HCT116 (cell line): ENCODE data around the gene HERC2. TPM values are rescaled to one million over a fixed set of nuclear protein-coding genes. Genes with fewer than 3 reads are reported as not detected.

Experiments used
- ATAC-seq: fragments of 200-7000 bp; cut with Tn5 transposase; 2 replicates; pipeline ENCODE4 v1.9.1; 2020; ENCODE audit warnings: mild to moderate bottlenecking, moderate library complexity
- BruUV-seq: library from RNA; stranded (reverse); fragments of 400-500 nt; replicated peaks from 2 replicates; lab custom pipeline; 2021; lab: Mats Ljungman, UMichigan
- CTCF ChIA-PET: fragments of 300-600 bp; sonication (Branson Sonifier 250); formaldehyde crosslinking; loops from one replicate; lab custom pipeline; 2021; ENCODE audit warnings: antibody characterized with exemption; lab: Charles Lee
- POLR2A ChIA-PET: fragments of 300-600, 350-600 bp; sonication (Branson Sonifier 250); formaldehyde crosslinking; loops from one replicate; lab custom pipeline; 2021; ENCODE audit warnings: antibody characterized with exemption; lab: Charles Lee
- RAD21 ChIA-PET, 2 experiments: fragments of 300-600 bp; sonication (Branson Sonifier 250); formaldehyde crosslinking; loops; one replicate each; lab custom pipeline; 2023; ENCODE audit warnings: low total read pairs in 2 of 2; ENCODE audit not compliant: uncharacterized antibody in 2 of 2, unreplicated experiment in 2 of 2, low non-redundant PET in 1 of 2; lab: Charles Lee
- DNase-seq: peaks from one replicate; pipeline ENCODE4 v3.0.0-alpha.2; 2010; ENCODE audit warnings: low read depth, low spot score
- H2AFZ ChIP-seq: fragments of 200-600 bp; shearing (Covaris generic), sonication (generic); 2 replicates; pipeline ENCODE4 v1.6.1; 2017; ENCODE audit warnings: low read depth, mixed run types, mixed read lengths, antibody characterized with exemption, low read length; ENCODE audit not compliant: poor library complexity, severe bottlenecking
- H3K27ac ChIP-seq: 2 replicates; pipeline ENCODE4 v1.5.1; 2012; ENCODE audit warnings: low read depth, low read length
- H3K27me3 ChIP-seq: fragments of 200-600 bp; sonication (generic); 2 replicates; pipeline ENCODE4 v1.6.1; 2016; ENCODE audit warnings: mixed run types, low read length, mixed read lengths; ENCODE audit not compliant: insufficient read depth
- H3K36me3 ChIP-seq, 2 experiments: fragments of 200-500 bp in 1 of 2; fragments of 200-600 bp in 1 of 2; sonication (Bioruptor generic) in 1 of 2; sonication (generic) in 1 of 2; 2 replicates each; pipeline versions ENCODE4 v1.5.1 to v1.6.1; 2014 to 2016; ENCODE audit warnings: low read length in 2 of 2, inconsistent platforms in 1 of 2, mixed read lengths in 1 of 2, mixed run types in 1 of 2; ENCODE audit not compliant: insufficient read depth in 2 of 2, control insufficient read depth in 1 of 2
- H3K4me1 ChIP-seq, 2 experiments: fragments of 200-600 bp in 1 of 2; sonication (generic) in 1 of 2; 2 replicates each; pipeline versions ENCODE4 v1.5.1 to v1.6.1; 2012 to 2017; ENCODE audit warnings: low read length in 2 of 2, inconsistent platforms in 1 of 2, mild to moderate bottlenecking in 1 of 2, mixed read lengths in 1 of 2, mixed run types in 1 of 2, moderate library complexity in 1 of 2; ENCODE audit not compliant: insufficient read depth in 2 of 2, control insufficient read depth in 1 of 2
- H3K4me2 ChIP-seq: fragments of 200-600 bp; sonication (generic); 2 replicates; pipeline ENCODE4 v1.6.1; 2017; ENCODE audit warnings: mixed run types, low read length, mixed read lengths
- H3K4me3 ChIP-seq, 2 experiments: fragments of 200-600 bp in 1 of 2; sonication (generic) in 1 of 2; replicated peaks in 1 of 2; 2 replicates each; pipeline ENCODE4 v1.5.1; 2011 to 2016; ENCODE audit warnings: low read length in 2 of 2, control low read depth in 1 of 2, low read depth in 1 of 2, mild to moderate bottlenecking in 1 of 2, mixed read lengths in 1 of 2, mixed run types in 1 of 2
- H3K79me2 ChIP-seq: fragments of 200-600 bp; sonication (generic); 2 replicates; pipeline ENCODE4 v1.6.1; 2017; ENCODE audit warnings: mild to moderate bottlenecking, mixed run types, low read length, moderate library complexity, mixed read lengths; ENCODE audit not compliant: insufficient read depth
- H3K9ac ChIP-seq: fragments of 200-600 bp; sonication (generic); 2 replicates; pipeline ENCODE4 v1.6.1; 2016; ENCODE audit warnings: low read length, mixed read lengths
- H3K9me2 ChIP-seq: fragments of 200-600 bp; sonication (generic), shearing (Covaris generic); 2 replicates; pipeline ENCODE4 v1.6.1; 2017; ENCODE audit warnings: mixed run types, mild to moderate bottlenecking, moderate library complexity; ENCODE audit not compliant: insufficient read depth
- H3K9me3 ChIP-seq, 2 experiments: fragments of 200-500 bp in 1 of 2; fragments of 200-600 bp in 1 of 2; sonication (Bioruptor generic) in 1 of 2; sonication (generic) in 1 of 2; 2 replicates each; pipeline ENCODE4 v1.6.1; 2014 to 2017; ENCODE audit warnings: low read length in 2 of 2, mixed read lengths in 2 of 2, inconsistent platforms in 1 of 2, low read depth in 1 of 2, mild to moderate bottlenecking in 1 of 2, mixed run types in 1 of 2, moderate library complexity in 1 of 2; ENCODE audit not compliant: control insufficient read depth in 1 of 2, insufficient read depth in 1 of 2
- H4K20me1 ChIP-seq: fragments of 200-600 bp; sonication (generic), shearing (Covaris generic); 2 replicates; pipeline ENCODE4 v1.6.1; 2017; ENCODE audit warnings: mixed run types, mild to moderate bottlenecking, moderate library complexity; ENCODE audit not compliant: insufficient read depth
- EGR1 ChIP-seq: IDR thresholded peaks from 2 replicates; pipeline ENCODE4 v1.6.1; 2012; ENCODE audit warnings: low read depth
- JUND ChIP-seq: IDR thresholded peaks from 2 replicates; pipeline ENCODE4 v1.6.1; 2012
- SIN3A ChIP-seq: IDR thresholded peaks from 2 replicates; pipeline ENCODE4 v1.6.1; 2012; ENCODE audit warnings: low read depth
- SRF ChIP-seq: IDR thresholded peaks from 2 replicates; pipeline ENCODE4 v1.6.1; 2012; ENCODE audit warnings: low read depth
- ZBTB33 ChIP-seq: IDR thresholded peaks from 2 replicates; pipeline ENCODE4 v1.6.1; 2011; ENCODE audit warnings: mild to moderate bottlenecking, low read length, moderate library complexity; ENCODE audit not compliant: insufficient replicate concordance; ENCODE audit errors: extremely low read depth
- intact Hi-C: fragments of 100-400 bp; cut with micrococcal nuclease; formaldehyde crosslinking; loops from 2 replicates; pipeline ENCODE4 v1.10.0; 2022
- total RNA-seq: library from RNA; stranded (reverse); gene quantifications from one replicate; pipeline ENCODE4 v1.2.1, GENCODE V29; 2021; ENCODE audit not compliant: unreplicated experiment
- TF ChIP-seq, protein P1 (sequence below), 3 experiments: fragments of 200-600 bp in 1 of 3; sonication (generic) in 1 of 3; IDR thresholded peaks in 2 of 3; conservative IDR thresholded peaks in 1 of 3; 2 replicates each; pipeline ENCODE4 v1.5.1; 2012 to 2017; ENCODE audit warnings: low read depth in 2 of 3, low read length in 2 of 3, antibody characterized with exemption in 1 of 3, borderline replicate concordance in 1 of 3, control low read depth in 1 of 3, mild to moderate bottlenecking in 1 of 3, mixed read lengths in 1 of 3, mixed run types in 1 of 3, moderate library complexity in 1 of 3; ENCODE audit not compliant: insufficient read depth in 1 of 3

HERC2 gene
- total RNA-seq, 1 experiment from 2014 or later = 55.5 TPM

- H3K27ac ChIP-seq = no peak overlapping the region
- H3K4me1 ChIP-seq = no peaks in the 10 kb centered on the region
- ChIA-PET CTCF (no interaction called here), POLR2A (no interaction called here), RAD21 (no interaction called here)
- no TSS peak for BruUV-seq
- intact Hi-C loops = no loop called here
- no peaks in the 10 kb centered on the region for H3K27me3 ChIP-seq
- H3K9me3 ChIP-seq = no peaks in the 10 kb centered on the region
- no peak for DNase-seq
- H3K79me2 ChIP-seq = peaks cover 13% of the 10 kb centered on the region; the same call in 1 of the 2 replicates
- no peak for ATAC-seq
- no peaks in the 10 kb centered on the region for H4K20me1 ChIP-seq
- H3K9ac ChIP-seq = no peak overlapping the region
- H3K36me3 ChIP-seq = peaks cover 8 to 9% of the 10 kb centered on the region in 2 experiments; a peak in 3 of 4 replicates
- no peak overlapping the region for H3K4me2 ChIP-seq
- TF ChIP-seq JUND (no peak), EGR1 (no peak), SRF (no peak), SIN3A (no peak)
- TF ChIP-seq, protein P1, sequence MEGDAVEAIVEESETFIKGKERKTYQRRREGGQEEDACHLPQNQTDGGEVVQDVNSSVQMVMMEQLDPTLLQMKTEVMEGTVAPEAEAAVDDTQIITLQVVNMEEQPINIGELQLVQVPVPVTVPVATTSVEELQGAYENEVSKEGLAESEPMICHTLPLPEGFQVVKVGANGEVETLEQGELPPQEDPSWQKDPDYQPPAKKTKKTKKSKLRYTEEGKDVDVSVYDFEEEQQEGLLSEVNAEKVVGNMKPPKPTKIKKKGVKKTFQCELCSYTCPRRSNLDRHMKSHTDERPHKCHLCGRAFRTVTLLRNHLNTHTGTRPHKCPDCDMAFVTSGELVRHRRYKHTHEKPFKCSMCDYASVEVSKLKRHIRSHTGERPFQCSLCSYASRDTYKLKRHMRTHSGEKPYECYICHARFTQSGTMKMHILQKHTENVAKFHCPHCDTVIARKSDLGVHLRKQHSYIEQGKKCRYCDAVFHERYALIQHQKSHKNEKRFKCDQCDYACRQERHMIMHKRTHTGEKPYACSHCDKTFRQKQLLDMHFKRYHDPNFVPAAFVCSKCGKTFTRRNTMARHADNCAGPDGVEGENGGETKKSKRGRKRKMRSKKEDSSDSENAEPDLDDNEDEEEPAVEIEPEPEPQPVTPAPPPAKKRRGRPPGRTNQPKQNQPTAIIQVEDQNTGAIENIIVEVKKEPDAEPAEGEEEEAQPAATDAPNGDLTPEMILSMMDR (IDR thresholded peaks at IDR 0.05 in 2 of 3, conservative IDR thresholded peaks at IDR 0.05 in 1 of 3; ENCODE audit: borderline replicate concordance in 1 of 3, insufficient read depth in 1 of 3, low read depth in 2 of 3, low read length in 2 of 3) = 0 out of 6 replicates have a peak, but pooled peaks of 1 of the 3 experiments have one; percentile 1
- TF ChIP-seq, all 23 proteins: peak for 1
- no peaks in the 10 kb centered on the region for H3K9me2 ChIP-seq
- H2AFZ ChIP-seq = no peak overlapping the region
- no peak overlapping the region for H3K4me3 ChIP-seq
Observed at GRCh38 chr15:28273873-28274610, 47.9 kb downstream of the HERC2 start.

DNA sequence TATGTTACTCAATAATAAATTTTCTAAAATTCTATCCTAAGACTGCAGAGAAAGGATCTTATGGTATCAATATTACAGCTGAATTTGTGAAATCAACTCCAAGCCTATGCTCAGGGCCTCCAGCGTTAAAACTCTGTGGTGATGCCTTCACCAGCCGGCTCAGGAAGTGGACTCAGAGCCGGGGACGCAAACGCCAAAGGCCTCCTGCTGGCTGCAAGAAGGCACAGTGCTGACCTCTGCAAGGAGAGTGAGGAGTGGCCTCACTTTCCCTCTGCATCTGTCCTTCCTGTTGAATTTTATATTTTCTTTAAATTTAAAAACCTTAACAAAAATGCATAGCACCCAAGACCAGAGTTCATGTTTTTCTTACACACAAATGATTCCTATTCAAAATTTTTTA, 48.5 kb downstream of the HERC2 start:
- no peaks in the 10 kb centered on the region for H3K9me2 ChIP-seq
- CTCF ChIA-PET = no interaction called here
- no peaks in the 10 kb centered on the region for H4K20me1 ChIP-seq
- intact Hi-C loops = no loop called here
- H3K4me1 ChIP-seq = no peaks in the 10 kb centered on the region
- no peak for ATAC-seq
- RAD21 ChIA-PET = no interaction called here
- H2AFZ ChIP-seq = no peak overlapping the region
- BruUV-seq = no TSS peak
- POLR2A ChIA-PET = no interaction called here
- H3K79me2 ChIP-seq = peaks cover 13% of the 10 kb centered on the region; the same call in 1 of the 2 replicates
- H3K36me3 ChIP-seq = peaks cover 12 to 13% of the 10 kb centered on the region in 2 experiments
- DNase-seq = no peak
- TF ChIP-seq, protein P1 (IDR thresholded peaks at IDR 0.05 in 2 of 3, conservative IDR thresholded peaks at IDR 0.05 in 1 of 3; ENCODE audit: borderline replicate concordance in 1 of 3, insufficient read depth in 1 of 3, low read depth in 2 of 3, low read length in 2 of 3) = 0 out of 6 replicates have a peak, but pooled peaks of 1 of the 3 experiments have one; percentile 4
- no peak for TF ChIP-seq ZBTB33
- no peak overlapping the region for H3K4me2 ChIP-seq
- H3K27ac ChIP-seq = no peak overlapping the region
- H3K27me3 ChIP-seq = no peaks in the 10 kb centered on the region
- H3K9ac ChIP-seq = no peak overlapping the region
- H3K4me3 ChIP-seq = no peak overlapping the region
- no peaks in the 10 kb centered on the region for H3K9me3 ChIP-seq
